Measurements from ENCODE around the gene M1AP.

The M1AP gene

GRCh38 chr2:74538881-74539339, 109.2 kb downstream of the M1AP start:
- DNase-seq = no peak

- DNase-seq = no peak
Observed at GRCh38 chr2:74537140-74537539, 111.0 kb downstream of the M1AP start.

GRCh38 chr2:74536166-74536950, 111.8 kb downstream of the M1AP start:
- DNase-seq = no peak

GRCh38 chr2:74535440-74535965, 112.6 kb downstream of the M1AP start:
- DNase-seq = no peak

DNA sequence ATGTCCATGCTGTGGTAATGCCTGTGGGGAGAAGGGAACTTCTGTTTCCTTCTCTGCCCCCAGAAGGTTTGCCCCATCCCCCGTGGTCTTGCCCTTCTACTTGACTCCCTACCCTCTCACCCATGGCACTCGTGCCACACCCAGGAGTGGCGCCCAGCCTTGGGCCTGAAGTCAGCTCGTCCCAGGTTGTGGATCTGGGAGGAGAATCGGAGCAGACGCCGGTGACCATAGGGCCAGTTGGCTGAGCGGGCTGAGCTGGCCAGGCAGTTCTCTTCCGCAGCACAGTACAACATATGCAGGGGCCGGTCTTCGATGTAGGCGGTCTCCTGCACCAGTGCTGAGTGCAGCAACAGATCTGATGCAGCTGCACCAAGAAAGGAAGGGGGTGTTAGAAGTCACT, 113.7 kb downstream of the M1AP start:
- DNase-seq = no peak

- DNase-seq = no peak
Observed at GRCh38 chr2:74533464-74533863, 114.7 kb downstream of the M1AP start.

GRCh38 chr2:74532222-74532621, 115.9 kb downstream of the M1AP start:
- DNase-seq = no peak

GRCh38 chr2:74531666-74532065, 116.5 kb downstream of the M1AP start:
- DNase-seq = no peak

DNA sequence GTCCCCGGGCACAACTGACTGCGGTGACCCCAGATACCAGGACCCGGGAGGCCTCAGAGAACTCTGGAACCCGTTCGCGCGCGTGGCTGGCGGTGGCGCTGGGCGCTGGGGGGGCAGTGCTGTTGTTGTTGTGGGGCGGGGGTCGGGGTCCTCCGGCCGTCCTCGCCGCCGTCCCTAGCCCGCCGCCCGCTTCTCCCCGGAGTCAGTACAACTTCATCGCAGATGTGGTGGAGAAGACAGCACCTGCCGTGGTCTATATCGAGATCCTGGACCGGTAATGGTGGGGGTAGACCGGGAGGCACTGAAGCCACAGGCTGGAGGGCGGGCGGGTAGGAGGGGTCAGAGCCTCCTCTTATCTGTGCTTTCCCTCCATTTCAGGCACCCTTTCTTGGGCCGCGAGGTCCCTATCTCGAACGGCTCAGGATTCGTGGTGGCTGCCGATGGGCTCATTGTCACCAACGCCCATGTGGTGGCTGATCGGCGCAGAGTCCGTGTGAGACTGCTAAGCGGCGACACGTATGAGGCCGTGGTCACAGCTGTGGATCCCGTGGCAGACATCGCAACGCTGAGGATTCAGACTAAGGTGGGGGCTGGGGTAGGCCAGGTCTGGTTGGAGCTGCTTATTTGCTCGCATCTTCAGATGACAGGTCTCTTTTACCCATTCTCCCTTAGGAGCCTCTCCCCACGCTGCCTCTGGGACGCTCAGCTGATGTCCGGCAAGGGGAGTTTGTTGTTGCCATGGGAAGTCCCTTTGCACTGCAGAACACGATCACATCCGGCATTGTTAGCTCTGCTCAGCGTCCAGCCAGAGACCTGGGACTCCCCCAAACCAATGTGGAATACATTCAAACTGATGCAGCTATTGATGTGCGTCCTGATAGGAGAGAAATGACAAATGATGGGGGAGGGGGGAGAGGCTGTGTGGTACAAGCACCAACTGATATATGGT, 117.6 kb downstream of the M1AP start:
- peak; percentile 42 for DNase-seq

- DNase-seq = peak; percentile 81
Observed at GRCh38 chr2:74529357-74530238, 118.5 kb downstream of the M1AP start, which contains the start of the genes AUP1 and HTRA2. Gene AUP1, minus strand, starts transcription at chr2:74529706. Its CDS starts 77 bp downstream, at chr2:74529629. Gene HTRA2, plus strand, starts transcription at chr2:74529933. Its CDS starts 74 bp downstream, at chr2:74530007.

- DNase-seq = no peak
Observed at GRCh38 chr2:74528600-74529356, 119.4 kb downstream of the M1AP start.

- no peak for DNase-seq
Observed at GRCh38 chr2:74527741-74528140, 120.4 kb downstream of the M1AP start.

DNA sequence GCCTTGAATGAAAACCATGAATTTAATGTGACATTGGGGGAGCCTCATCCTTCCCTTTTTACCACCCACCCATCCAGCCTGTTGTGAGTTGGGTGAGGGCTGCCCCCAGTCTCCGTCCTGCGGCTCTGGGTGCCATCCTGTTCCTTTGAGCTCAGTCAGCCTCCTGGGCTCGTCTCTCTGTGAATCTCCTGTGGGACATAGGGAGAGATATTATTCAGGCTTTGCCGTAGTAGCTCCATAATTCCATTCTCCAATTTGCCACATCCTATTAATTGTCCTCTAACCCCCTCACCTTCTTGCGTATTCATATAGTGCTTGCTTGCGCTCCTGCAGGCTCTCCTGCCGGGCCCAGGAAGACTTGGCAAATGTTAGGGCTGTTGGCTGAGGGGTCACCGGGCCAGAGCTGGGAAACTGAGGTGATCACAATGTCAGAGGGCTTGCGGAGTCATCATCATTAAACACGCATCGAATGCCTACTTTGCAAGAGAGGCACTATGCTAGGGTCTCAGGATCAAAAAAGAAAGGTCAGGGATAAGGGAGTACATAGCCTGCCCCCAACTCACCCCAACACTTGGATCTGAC, 121.4 kb downstream of the M1AP start:
- DNase-seq = no peak

- no peak for DNase-seq
Observed at GRCh38 chr2:74525717-74526648, 122.1 kb downstream of the M1AP start, which contains the start of gene DQX1. Gene DQX1, minus strand, starts transcription at chr2:74526231. Its CDS starts 502 bp downstream, at chr2:74525729.

DNA sequence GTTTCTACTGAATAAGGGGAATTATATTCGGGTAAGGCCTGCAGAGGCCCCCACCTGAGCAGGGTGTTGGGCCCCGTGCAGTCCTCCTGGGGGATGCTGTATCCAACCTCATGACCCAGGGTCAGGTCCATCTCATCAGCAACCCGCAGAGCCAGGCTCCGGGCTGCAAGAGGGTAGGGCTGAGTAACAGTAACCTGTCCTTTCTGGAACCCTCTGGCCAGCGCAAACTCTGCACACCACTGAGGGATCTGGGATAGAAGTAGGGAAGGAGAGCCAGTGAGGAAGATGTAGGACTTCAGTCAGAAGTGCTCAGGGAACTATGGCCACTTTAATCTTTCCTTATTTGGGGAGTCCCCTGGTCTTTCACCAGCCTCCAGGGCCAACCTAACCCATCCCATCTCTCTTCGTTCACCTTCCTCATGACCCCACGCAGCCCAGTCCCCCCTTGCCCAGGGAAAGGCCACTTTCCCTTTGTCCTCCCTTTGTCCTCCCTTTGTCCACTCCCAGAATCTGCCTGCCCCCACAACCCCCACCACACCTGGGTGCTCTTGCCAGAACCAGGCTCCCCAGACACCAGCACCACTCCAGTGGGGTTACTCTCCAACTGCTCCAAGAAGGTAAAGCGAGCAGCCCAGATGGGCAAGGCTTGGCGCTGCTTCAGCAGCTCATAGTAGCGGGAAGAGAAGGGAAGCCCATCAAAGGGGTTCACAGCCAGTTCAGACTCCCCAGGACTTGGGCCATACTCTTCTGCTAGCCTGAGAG, 123.0 kb downstream of the M1AP start:
- no peak for DNase-seq

DNA sequence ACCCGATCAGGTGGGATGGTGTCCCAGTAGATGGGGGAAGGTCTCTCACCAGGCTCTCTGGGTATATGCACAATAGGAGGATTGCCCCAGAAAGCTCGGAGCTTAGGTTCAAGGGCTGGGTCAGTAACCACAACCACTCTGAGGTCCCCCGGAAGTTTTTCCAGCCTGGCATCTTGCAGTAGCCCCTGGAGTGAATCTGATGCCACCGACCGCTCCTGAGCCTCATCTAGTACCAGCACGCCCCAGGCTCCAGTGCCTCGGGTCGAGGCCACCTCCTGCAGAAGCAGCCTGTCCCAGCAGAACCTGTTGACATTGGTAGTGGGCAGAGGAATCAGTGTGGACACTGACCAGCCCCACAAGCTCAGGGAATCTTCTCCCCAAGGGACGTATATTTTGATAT, 124.1 kb downstream of the M1AP start:
- no peak for DNase-seq

DNA sequence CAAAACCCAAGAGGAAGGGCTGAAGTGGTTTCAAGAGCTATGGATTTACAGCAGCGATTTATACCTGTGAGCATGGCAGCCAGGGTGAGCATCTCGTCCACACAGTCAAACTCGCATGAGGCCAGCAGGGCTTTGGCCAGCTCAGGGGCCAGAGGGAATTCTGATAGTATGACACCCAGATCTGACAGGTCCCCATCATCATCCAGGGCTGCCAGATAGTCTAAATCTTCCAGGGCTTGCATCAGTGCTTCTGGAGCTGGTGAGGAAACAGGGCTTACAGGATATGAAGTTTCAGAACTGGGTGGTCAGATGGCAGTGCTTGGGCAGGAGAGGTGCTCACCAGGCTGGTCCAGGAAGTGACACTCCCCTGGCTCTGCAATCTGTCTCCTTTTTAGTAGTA, 125.6 kb downstream of the M1AP start:
- DNase-seq = no peak

GRCh38 chr2:74516650-74517049, 131.5 kb downstream of the M1AP start:
- no peak for DNase-seq
